ENCODE data around the gene IL16.

GRCh38 chr15:81278306-81279029, 81.8 kb downstream of the IL16 start:
- no peak for TF ChIP-seq POLR2AphosphoS5 (IDR thresholded peaks at IDR 0.05)
- TF ChIP-seq, protein P1, sequence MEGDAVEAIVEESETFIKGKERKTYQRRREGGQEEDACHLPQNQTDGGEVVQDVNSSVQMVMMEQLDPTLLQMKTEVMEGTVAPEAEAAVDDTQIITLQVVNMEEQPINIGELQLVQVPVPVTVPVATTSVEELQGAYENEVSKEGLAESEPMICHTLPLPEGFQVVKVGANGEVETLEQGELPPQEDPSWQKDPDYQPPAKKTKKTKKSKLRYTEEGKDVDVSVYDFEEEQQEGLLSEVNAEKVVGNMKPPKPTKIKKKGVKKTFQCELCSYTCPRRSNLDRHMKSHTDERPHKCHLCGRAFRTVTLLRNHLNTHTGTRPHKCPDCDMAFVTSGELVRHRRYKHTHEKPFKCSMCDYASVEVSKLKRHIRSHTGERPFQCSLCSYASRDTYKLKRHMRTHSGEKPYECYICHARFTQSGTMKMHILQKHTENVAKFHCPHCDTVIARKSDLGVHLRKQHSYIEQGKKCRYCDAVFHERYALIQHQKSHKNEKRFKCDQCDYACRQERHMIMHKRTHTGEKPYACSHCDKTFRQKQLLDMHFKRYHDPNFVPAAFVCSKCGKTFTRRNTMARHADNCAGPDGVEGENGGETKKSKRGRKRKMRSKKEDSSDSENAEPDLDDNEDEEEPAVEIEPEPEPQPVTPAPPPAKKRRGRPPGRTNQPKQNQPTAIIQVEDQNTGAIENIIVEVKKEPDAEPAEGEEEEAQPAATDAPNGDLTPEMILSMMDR (IDR thresholded peaks at IDR 0.05), result no peak

Measured in breast epithelium (tissue), 3 donors.